GM19099 (cell line): Measurements from ENCODE around the gene PRKCA.

ENCODE experiments used
- POLR2A ChIP-seq: IDR thresholded peaks from 3 replicates; pipeline ENCODE4 v1.6.1; 2011; ENCODE audit warnings: low read depth; ENCODE audit not compliant: insufficient read length; ENCODE audit errors: extremely low read depth

PRKCA gene

DNA sequence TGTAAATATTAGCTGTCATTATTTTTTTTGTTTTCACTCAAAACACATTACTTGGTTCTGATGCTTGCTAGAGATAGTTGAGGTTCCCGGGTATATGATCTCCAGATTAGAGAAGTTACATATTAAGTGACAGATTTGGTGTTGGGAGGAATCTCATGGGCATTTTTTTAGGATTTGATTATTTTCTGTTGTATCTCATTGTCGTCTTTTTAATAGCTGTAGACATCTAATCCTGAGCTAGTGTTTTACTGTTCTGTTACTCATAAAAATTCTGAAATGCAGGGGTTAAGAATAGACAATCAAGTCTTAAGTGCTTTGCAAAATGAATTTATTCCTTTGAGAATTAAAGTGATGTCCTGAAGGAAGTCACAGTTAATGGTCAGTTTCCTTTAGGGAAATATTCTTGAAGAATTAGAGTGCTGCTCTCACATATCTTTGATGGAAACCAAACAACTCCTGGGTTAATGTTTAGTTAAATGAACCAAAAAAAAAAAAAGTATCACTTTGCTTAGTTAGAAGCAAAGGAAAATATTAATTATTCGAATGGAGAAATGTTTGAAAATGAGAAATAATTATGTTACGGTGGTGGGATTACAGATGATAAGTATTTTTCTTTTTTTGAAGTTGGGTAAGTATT is 280.8 kb downstream of the PRKCA start:
- no peak for TF ChIP-seq POLR2A

DNA sequence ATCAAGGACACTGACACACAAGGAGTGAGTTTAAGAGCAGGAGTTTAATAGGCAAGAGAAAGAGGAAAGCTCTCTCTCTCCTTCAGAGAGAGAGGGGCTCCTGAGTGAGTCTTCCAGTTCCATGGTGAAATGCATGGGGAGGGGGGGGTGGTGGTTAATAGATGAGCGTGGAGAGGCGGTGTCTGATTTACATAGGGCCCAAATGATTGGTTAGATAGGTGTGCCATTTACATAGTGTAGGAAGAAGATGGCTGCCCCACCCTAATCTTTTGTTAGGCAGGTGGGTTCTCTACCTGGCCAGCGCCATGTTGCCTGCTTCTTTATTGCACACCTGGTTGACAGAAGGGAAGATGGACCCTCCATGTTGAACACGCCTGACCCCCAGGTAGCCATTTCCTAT is 282.5 kb downstream of the PRKCA start:
- no peak for TF ChIP-seq POLR2A

DNA sequence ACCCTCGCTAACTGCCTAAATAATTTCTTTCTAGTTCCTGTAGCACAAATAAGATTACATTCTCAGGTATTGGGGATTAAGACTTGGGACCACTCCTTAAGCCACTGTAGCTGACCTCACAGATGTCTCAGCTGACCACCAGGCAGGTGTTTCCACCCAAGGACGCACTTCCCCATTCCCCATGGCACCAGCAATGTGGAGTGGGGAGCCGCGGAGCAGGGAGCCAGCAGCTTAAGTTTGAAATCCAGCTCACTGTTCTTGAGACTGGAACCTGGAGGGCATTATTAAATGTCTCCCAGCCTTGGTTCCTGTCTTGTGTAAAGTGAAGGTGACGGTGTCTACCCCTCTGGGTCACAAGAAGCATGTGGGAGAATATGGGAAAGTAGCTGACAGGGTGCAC is 283.1 kb downstream of the PRKCA start:
- TF ChIP-seq POLR2A, result no peak

DNA sequence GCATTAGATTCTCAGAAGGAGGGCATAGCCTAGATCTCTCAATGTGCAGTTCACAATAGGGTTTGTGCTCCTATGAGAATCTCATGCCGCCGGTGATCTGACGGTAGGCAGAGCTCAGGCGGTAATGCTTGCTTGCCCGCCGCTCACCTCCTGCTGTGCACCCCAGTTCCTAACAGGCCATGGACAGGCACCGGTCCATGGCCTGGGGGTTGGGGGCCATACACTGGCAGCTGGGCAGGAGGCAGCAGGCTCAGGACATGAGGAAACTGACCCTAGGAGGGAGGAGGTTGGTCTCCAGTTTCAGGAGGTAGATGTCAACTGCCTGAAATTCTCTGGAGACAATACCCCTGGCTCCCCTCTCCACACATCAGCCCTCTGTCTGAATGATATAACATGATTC is 287.5 kb downstream of the PRKCA start:
- no peak for TF ChIP-seq POLR2A

DNA sequence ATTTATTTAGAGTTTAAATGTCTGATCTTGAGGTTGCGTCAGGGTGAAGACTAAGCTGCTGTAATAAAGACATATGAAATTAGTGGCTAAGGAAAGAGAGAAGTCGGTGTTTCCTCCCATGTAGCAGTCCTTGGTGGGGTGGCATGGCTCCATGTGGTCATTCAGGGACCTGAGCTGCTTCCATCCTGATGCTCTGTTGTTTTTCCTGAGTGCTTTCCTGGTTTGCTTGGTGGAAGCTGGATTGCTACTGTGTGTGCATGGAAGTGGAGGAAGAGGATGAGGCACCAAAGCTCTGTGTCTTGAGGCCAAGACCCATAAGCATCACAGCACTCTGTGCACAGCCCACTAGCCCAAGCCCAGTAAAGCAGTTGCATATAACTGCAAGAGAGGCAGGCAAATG is 290.7 kb downstream of the PRKCA start:
- no peak for TF ChIP-seq POLR2A

DNA sequence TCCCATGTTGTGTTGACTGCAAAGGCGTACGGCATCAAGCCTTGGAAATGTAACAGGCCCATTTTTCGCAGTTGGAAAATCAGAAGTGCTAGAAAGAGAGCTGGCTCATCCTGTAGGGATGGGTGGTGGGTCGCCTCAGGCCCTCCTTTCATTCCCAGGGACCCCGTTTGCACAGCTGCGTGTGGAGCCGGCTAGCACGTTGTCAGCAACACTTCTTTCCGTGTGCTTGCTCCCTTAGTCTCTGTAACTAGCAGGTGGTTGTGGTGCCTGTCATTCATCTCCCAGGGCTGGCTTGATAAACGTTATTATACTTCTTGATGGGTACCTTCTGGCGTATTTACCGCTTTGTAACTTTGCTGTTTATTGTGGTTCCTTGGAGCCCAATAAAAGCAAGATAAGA is 293.5 kb downstream of the PRKCA start:
- TF ChIP-seq POLR2A, result no peak

DNA sequence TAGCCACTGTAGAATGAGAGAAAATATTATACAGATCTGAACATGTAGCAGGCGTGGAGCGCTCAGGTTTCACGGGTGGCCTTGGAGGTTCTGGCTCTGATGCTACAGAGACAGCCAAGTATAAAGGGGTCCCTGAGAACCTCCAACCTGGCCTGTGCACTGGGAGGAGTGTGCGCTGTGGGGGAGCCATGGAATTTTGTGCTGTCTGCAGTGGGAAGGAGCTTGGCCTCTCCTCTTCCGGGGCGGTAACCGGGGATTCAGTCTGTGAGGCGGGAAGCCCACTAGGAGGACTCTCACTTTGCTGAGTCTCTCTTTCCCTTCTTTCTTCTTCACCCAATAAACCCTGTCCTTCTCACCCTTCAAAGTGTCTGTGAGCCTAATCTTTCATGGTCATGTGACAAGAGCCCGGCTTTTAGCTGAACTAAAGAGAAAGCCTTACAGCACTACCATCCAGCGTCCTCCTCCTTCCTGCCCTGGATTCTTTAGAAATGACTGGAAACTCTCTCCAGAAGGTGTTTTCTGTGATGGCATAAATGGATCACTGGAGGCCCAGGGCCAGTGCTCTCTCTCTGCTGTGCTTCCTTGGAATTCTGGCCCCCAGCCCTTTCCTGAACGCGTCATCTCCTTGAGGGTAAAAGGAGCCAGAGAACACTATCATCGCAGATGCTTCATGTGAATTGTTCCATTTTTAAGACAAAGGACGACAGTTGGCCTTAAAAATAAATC is 300.4 kb downstream of the PRKCA start:
- TF ChIP-seq POLR2A, result no peak

DNA sequence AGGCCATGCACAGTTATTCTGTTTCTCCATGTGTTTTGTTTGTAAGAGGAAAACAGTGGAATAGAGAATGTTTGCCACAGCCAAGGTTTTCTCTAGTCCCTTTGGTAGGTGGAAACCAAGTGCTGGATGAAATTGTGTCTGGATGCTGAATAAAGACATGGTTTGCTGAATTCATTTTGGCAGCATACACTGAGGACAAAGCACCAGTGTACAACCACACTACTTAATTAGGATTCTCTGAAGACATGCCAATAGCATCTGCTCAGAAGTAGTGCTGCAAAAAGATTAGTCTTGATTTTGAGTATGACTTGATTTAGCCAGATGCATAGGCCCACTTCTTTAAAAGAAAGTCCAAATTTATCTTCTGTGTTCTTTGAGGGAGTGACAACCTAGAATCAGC is 302.0 kb downstream of the PRKCA start:
- no peak for TF ChIP-seq POLR2A

DNA sequence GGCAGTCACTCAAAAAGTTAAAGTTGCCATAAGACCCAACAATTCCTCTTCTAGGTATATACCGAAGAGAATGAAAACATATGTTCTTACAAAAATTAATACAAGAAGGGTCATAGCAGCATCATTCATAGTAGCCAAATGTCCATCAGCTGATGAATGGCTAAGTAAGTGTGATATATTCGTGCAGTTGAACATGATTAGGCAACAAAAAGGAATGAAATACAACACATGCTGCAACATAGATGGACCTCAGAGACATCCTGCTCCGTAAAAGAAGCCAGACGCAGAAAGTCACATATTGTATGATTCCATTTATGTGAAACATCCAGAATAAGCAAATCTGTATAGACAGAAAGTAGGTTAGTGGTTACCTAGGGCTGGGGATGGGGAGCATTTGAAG is 303.1 kb downstream of the PRKCA start:
- no peak for TF ChIP-seq POLR2A

DNA sequence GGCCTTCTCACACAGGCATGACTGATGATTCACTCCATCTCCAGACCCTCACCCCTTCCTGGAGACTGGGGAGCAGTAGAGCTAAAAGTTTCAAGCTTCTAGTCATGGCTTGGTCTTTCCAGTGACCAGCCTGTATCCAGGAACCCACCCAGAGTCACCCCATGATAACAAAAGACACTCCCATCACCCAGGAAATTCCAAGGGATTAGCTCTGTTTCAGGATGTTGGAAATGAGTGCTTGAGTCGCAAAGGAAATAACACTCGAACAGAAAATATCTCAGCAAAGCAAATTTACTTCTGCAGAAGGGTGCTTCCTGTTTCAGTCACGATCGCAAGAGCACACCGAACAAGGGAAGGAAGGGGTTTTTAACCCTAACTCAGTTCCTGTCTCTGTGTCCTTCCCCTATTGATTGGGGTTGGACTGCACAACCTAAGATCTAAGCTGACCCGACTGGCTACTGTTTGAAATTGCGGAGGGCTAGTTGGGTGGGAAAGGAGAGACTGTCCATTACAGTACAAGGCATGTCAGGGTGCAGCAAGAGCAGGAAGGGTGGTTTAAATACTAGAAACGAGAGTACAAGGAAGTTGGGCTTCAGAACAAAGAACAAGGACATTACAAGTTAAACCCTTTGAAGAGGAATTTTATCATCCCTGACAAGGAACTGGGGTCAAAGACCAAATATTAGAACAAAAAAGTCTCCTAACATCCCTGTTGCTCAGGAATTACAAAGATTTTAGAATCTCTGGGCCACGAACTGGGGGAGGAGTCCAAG is 308.1 kb downstream of the PRKCA start:
- no peak for TF ChIP-seq POLR2A

DNA sequence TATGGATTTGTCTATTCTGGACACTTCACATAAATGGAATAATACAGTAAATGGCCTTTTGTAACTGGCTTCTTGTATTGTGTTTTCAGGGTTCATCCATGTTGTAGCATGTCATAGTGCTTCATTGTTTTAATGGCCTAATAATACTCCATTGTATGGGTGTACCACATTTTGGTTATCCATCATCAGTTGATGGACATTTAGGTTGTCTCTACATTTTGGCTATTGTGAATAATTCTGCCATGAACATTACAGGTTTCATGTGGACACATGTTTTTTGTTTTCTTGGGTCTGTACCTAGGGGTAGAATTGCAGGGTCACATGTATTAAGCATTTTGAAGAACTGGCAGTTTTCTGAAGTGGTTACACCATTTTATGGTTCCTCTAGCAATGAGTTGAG is 309.0 kb downstream of the PRKCA start:
- TF ChIP-seq POLR2A, result no peak

DNA sequence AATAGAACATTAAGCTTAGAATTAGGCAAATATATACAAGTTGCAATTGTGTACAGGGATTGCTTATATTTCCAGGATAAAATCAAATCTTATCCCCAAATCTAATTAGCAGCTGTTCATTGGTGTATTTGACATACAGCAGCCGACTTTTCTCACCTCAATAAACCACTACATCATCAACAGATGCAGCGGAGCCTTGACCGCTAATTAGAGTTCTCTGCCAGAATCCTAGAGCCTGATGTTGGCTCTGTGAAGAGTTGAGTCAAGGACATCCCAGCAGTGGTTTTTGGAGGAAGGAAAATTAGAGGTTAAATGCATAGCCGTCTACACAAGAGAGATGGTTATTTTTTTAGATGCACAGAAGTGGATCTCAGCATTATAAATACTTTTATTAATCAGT is 310.6 kb downstream of the PRKCA start:
- TF ChIP-seq POLR2A, result no peak

DNA sequence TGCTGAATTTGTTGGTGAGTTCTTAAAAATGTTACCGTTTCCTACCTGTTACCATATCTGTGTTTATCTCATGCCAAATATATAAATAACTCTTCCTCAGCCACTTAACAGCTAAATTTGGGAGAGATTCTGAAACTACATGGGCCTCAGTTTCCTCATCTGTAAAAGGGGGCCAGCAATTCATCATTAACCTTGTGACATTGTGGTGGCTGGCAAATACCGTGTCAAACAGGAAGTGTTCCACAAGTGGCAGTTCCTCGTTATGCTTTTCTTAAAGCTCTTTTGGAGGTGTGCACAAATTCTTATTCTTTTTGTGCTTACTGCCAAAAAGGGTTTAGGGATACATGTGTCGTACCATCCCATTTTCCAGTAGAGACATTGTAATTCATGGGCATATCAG is 312.1 kb downstream of the PRKCA start:
- no peak for TF ChIP-seq POLR2A

DNA sequence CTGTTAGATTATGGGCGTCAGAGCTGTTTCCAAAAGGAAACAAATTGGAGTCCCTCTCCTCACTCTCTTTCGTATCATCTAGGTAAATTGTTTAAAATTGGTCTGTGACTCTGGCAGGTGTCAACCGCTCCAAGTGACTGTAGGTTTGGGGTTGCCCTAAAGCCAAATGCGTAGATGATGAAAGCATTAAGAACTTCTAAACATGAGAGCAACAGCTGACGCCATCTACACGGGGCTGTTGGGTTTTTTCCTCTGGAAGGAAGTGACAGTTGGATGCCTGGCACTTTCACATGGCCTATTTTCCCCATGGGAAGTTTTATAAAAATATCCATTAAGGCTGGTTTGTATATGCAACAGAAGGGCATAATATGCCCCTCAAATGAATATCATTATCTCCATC is 316.8 kb downstream of the PRKCA start:
- no peak for TF ChIP-seq POLR2A

DNA sequence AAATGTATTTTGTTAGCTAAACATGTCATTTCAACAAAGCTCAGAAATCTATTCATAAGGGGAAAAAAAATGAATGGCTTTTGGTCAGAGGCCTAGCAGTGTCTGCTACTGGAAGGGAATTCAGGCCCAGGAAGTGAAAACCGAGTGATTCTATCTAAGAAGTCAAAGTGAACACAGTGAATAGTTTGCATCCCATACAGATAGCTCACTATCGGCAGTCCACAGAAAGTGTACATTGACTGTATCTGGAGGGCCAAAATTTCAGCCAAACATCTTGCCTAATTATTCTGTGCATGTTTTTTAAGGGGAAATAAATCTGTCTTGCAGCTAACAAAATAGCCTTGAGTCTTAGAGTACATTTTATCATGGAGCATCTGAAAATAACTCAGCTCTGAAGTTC is 318.1 kb downstream of the PRKCA start:
- no peak for TF ChIP-seq POLR2A

DNA sequence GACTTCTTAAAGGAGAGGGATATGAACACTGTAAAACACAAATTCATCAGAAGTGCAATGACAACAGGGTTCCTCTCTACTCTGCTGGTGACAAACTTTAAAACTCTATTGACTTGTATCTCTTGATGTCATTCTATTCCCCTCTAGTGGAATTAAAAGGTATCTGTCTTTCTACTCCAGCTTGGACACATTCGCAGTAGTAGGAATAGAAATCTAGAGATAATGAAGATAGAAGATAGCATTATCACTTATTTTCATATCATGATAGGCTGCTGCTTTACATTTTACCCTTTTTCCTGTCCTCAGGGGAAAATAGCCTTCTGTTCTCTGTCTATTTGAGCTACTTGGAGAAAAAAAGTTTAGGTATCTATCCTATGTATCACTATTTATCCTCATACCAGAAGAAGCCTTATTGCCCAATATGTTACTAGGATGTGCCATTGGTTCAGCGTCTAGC is 322.9 kb downstream of the PRKCA start:
- no peak for TF ChIP-seq POLR2A
